ENCODE results near the gene GNA14.
"Not testable (repeated sequence)": the region's sequence is repeated elsewhere in the genome, so short reads cannot be mapped to it uniquely, and the experiment has no call there.

The GNA14 gene

DNA sequence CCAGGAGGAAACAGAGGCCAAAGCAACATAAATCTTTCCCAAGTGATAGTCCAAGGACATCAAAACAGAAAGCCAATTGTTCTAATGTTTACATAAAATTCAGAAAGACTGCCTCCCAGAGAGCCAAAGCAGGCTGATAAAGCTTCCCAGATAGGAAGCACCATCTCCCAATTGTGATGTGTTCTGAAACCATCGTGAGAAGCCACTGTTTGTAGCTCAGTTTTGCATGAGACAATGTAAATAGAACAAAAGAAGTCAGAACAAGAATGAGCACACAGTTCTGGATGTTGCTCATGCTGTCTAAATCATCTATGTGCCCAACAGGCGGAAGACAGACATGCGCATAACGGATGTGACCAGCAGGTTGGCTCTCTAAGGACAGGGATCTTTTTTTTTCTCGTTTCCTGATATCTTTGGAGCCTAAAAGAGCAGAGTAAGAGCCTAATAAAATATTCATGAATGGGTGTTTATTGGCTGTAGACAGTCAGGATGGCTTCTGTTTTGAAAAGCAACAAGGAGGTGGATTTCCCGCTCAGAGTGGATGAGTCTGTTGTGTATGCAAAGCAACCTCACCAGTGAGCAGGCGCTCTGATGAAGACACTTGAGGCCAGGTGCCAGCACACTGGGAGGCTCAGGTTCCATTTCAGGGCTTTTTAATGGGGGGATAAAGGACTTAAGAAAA, 113.6 kb downstream of the GNA14 start:
- no peak for DNase-seq (ENCODE audit: low read depth)

DNA sequence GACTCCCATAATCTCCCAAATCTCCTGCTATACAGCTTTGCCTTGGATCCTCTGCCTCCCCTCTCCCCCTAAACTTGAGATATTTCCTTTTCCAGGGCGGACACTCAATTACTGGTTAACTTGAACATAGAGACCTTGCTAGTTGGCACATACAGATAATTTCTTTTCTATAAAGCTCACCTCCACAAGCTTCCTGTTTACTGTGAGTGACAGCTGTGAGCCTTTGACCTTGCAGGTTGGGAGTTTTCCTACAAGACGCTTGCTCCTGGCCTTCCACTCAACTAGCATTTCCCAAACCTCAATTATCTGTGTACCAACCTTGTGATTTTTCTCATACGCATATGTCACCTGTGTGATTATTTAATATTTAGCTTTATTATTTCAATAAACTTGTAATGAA, 114.5 kb downstream of the GNA14 start:
- no peak for DNase-seq (ENCODE audit: low read depth)

DNA sequence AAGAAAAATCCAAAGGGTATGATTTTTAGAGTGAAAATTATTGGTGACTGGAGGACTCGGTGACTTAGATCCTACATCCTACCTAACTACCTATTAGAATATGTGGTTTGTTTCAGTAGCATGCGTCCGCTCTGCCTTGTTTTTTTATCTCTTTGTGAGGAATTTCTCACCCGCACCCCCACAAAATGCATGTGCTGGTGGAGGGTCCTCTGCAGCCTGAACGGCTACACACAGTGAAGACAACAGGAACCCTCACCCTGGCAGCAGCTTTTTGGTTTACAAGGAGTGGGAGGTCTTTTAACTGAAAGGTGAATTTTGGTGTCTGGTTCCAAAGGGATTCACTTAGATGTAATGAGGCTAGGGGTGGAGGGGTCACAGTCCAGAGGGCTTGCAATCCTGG, 115.5 kb downstream of the GNA14 start:
- no peak for DNase-seq (ENCODE audit: low read depth)

DNA sequence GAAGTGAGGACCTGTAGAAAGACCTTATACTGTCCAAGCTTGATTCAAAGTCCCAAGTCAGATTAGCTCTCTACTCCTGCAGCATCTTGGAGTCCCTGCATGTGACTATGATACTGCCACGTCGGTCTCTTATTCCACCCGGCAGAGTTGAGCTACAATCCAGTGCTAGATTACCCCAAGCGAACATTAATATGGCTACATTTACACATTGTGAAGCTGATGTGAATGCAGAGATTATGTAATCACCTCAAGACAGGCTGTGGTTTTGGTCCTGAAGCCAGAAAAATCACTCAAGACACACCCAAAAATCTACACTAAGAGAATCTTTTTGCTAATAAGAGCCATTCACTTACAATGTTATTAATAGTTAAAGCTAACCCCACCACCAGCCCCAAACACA, 116.7 kb downstream of the GNA14 start:
- DNase-seq (ENCODE audit: low read depth), result no peak

DNA sequence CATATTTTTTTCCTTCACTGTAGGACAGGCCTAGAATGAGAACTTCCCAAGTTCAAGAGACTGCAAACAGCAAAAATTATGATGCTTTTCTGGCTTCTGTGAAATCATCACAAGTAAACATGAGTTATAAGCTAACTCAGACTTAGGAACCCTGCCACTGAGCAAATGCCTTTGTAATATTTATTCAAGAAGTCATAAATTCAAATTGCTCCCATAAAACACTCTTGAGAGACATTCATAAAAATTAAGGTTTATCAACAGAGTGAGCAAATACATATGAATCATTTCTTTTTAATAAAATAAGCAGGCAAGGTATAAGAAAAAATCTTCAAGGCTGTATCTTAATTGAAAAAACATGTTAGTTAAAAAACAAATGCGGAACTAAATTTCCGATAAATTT, 124.2 kb downstream of the GNA14 start:
- no peak for DNase-seq (ENCODE audit: low read depth)

DNA sequence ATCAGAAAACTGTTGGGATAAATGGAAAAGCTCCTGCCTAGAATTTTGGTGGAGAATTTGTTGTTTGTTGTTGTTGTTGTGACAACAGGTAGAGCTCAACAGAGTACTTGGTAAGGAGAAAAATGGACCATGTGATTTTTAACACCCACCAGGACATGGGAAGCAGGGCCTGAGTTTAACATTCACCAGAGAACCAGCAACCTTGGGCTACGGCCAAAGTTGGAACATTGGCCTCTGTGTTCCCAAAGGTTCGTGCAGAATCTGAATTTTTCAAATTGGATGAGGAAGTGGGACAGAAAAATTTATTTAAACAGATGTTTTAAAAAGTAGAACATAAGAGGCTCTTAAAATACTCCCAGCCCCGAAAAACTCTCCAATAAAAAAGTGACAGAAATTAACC, 127.0 kb downstream of the GNA14 start:
- no peak for DNase-seq (ENCODE audit: low read depth)

DNA sequence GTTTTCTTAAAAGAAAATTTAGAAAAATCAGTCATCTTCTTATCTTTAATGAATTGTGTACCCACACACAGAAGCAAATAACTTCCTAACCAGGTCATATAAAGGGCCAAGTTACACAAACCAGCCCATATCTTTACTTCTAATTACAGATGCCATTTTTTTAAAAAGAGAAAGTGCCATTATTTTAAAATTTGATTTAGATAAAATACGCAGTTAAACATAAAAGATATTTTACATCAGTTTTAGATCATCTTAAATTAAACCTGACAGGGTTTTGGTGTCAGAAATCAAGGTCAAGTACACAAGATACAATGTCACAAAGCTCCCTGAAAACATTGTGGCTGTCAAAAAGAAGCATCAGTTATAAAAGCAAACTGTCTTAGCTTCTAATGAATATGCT, 129.4 kb downstream of the GNA14 start:
- no peak for DNase-seq (ENCODE audit: low read depth)

DNA sequence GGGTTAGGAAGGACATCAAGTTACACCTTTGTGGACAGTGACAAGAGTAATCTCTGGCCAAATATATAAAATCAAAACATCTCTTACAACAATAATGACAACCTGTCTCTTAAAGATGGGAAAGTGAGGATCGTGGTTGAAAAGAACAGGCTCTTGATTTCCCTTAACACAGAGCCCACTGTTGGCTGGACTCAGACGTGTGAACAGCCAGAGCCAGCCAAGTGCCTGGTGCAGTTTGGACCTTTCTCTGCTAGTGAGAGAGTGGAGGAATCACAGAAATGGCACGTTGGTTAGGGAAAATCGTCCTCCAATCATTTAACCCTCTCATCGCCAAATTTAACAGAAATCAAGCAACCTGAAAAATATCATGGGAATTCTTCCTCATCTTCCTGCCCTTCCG, 131.3 kb downstream of the GNA14 start:
- DNase-seq (ENCODE audit: low read depth), result no peak

DNA sequence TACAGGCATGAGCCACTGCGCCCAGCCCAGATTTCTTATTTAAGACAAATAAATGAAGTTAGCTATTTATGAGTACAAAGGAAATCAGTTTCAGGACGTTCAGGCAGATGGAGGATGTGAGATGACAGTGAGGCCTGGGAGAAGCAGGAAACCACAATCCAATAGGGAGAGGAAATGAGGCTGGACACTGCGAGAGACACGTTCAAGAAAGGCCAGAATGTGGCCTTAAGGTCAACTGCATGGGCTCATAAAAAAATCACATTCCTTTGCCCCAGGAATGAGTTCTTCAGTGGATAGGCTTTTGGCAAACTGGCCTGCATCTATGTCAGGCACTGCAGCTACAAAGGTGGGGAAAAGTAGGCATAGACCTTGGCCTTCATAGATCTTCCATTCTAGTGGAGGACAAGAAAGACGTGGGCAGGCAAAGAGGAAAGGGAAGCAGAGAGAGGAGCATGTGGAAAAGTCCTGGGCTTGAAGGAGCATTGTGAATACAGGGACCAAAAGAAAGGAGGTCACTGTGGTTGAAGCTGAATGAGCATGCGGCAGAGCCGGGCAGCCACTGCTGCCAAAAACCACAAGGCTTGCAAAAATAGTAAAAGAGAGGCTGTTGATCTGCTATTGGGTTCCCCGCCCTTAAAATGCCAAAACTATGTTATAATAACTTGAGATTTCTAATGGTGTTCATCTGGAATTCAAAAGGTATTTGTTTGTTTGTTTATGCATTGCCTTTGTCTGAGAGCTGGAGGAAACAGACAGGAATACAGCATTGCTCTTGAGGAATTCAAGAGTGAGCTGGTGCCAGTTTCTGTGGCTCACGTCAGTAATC, 133.0 kb downstream of the GNA14 start:
- DNase-seq (ENCODE audit: low read depth), result no peak

DNA sequence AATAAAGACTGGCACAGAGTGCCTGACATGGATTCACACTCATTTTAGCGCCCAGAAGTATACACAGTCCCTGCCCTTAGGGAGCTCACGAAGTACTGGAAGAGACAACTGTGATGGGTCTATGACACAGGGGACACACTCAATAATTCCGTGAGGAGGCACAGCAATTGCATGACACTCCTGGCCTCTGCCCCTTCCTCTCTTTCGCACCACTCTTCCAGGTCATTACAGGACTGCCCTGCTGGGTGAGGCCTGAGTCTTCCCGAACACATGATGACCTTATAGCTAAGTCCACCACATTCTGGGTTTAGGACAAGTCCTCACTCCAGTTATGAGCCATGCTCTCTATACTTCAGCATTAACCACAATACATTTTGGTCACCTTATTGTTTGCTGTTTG, 134.7 kb downstream of the GNA14 start:
- DNase-seq (ENCODE audit: low read depth), result no peak

DNA sequence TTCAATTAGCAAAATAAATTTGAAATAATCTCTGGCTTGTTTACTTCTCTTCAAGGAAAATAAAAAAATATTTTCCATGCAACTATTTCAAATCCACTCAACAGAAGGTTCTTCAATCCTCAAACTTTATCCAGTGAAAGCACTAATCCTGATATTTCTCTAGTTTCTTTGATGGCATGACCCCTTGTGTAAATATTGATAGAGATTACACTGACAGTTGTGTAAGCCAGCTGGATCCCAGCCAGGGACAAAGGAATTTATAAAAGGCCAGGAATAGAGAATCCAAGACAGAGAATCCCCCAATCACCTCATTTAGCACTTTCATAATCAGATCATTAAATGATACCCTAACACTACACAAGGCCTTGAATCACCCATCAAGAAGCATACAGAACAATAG, 135.2 kb downstream of the GNA14 start:
- no peak for DNase-seq (ENCODE audit: low read depth)

DNA sequence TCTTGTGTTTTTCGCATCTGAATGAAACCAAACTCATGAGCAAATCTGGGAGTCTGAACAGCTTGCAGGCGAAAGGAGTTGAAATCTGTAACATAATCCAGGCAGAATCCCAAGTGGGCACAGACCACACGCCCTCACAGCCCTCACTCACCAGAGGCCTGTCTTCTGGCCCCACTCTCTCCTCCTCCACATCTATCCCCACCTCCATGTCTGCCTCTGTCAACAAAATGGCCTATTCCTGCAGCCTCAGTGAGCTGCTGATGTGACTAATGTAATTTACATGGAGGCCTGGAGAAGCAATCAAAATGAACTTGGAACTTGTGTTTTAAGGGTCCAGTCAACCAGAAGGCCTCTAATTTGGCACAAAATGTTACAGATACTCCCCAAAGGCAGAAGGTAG, 136.6 kb downstream of the GNA14 start:
- DNase-seq (ENCODE audit: low read depth), result no peak

DNA sequence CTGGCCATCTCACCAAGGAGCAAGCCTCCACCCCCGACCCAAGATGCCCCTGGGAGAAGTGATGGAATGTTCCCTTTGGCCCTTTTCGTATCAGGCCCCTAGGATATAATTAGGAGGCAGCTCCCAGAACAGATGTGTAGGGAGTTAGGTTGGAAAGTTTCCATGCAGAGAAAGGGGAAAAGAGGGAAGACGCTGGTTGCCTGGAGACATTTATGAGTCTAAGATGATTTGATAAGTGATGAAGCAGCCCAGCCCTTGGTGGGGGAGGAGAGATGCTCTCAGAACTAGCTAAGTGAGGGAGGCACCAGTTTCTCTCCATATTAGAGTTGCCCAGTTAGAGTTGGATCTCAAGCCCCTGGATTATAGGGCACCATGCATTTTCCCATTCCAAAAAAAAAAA, 137.5 kb downstream of the GNA14 start:
- no peak for DNase-seq (ENCODE audit: low read depth)

DNA sequence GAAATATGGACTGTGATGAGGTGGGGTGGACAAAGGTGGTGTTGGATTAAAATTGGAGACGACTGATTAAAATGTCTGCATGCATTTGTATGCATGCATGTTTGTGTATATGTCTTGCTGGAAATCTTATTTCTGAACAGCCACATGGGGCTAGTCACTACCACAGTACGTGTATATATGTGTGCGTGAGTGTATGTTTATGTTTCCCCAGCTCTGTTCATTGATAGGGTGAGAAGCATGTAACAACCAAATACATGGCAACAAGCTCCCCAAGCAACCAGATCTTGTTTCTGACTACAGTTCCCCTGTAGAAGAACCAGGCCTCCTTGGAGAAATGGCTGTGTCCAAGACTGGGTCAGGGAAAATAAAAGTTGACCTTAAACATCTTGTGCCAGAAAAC, 139.7 kb downstream of the GNA14 start:
- no peak for DNase-seq (ENCODE audit: low read depth)

DNA sequence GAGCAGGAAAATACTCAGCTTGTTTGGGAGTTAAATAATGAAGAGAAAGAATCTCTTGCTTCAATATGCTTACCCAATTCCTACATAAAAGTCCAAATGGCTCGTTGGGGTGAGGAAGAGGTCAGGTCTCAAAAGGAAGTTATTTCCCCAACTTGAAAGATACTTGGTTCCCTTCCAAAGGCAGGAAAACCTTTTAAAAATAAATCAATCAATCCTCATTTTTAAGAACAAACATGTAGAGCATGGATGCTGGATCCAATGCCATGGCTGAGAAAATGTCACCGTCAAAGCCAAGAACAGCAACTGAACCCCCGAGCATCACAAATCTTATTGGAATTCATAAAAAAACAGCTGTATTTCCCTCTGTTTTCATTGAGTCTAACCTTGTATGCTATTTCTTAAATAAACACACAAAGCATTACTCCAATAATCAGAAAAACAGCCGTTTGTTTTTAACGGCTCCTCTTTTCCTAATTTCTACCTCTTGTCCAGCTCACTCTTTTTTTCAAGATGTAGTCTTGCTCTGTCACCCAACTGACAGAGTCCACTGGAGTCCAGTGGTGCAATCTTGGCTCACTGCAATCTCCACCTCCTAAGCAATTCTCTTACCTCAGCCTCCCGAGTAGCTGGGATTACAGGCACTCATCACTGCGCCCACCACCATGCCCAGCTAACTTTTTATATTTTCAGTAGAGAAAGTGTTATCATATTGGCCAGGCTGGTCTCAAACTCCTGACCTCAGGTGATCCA, 140.7 kb downstream of the GNA14 start:
- no peak for DNase-seq (ENCODE audit: low read depth)

DNA sequence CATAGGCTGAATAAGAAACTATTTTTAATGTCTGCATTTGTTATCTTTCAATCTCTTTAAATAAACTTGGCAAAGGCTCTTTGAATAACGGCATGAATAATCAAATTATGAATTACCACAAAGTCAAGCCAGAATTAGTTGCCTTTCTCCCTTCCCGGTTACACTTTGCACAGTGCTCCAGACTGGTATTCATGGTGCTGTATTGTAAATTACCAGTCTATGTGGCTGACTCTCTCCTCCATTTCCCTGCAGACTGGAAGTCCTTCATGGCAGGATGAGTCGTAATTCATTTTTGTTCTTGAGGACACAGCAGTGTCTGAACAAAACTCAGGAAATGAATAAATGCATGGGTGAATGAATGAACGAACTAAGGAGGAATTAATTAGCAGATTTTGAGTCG, 142.9 kb downstream of the GNA14 start:
- DNase-seq (ENCODE audit: low read depth), result no peak

DNA sequence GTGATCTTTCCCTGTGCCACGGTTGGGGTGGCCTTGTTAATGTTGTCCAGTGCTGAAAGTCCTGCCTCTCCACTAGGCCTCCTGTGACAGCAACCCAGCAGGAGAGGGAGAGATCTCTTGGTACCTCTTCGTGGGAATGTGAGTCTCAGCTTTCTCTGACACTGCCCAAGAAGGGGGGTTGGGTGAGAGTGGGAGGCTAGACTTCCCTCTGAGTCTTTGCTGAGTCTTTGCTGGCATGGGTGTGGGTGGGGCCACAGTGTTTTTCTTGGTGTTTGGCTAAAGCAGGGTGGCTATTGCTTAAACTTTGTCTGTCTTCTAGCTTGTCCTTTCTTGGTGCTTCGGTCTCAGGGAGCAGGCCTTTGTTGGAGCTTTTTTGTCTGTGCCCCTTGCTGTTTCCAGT, 145.6 kb downstream of the GNA14 start:
- no peak for DNase-seq (ENCODE audit: low read depth)

DNA sequence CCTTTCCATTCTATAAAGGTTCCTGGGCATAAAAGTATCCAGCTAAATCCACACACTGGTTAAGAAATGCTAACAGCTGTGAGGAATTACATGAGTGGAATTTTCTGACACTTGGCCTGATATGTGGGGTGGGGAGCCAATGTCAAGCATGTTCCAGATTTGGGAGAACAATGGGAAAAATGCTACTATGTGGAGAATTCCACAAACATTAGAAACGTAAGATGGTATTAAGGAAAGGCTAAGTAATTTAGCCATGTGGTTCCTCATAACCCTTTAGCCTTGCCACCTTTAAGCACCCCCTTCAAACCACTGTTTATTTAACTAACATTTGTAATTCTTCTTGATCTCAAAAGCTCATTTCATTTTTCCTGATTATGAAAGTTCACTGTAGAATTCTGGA, 149.2 kb downstream of the GNA14 start:
- DNase-seq (ENCODE audit: low read depth), result no peak

DNA sequence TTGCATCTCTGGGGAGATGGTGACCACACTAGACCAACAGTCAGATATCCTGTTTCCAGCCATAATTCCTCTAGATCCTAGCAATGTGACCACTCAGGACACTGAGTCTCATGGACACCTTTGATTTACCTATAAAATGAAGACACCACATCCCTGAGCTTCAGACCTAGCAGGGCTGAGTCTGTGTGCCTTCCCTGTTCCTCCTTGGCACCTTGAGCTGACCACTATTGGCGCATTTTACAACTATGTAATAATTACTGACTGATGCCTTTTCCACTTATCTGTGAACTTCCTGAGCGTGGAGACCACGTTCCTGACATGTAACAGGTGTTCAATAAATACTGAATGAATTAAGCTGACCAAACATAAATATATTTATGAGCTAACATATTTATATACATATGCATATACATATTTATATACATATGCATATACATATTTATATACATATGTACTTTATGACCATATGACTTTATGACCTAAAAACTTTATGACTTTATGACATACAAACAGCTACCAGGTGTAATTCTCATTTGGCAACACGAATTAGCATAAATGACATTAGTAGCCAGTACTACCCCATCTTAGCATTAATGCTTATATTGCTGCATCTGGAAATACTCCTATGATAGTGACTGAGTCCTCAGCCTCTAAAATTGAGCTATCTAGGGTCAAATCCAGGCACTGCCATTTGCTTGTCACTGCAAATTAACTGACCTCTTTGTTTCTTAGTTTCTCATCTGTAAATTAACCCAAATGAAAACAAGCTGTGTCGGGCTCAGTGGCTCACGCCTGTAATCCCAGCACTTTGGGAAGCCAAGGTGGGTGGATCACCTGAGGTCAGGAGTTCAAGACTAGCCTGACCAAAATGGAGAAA, 150.6 kb downstream of the GNA14 start:
- DNase-seq (ENCODE audit: low read depth), result no peak

DNA sequence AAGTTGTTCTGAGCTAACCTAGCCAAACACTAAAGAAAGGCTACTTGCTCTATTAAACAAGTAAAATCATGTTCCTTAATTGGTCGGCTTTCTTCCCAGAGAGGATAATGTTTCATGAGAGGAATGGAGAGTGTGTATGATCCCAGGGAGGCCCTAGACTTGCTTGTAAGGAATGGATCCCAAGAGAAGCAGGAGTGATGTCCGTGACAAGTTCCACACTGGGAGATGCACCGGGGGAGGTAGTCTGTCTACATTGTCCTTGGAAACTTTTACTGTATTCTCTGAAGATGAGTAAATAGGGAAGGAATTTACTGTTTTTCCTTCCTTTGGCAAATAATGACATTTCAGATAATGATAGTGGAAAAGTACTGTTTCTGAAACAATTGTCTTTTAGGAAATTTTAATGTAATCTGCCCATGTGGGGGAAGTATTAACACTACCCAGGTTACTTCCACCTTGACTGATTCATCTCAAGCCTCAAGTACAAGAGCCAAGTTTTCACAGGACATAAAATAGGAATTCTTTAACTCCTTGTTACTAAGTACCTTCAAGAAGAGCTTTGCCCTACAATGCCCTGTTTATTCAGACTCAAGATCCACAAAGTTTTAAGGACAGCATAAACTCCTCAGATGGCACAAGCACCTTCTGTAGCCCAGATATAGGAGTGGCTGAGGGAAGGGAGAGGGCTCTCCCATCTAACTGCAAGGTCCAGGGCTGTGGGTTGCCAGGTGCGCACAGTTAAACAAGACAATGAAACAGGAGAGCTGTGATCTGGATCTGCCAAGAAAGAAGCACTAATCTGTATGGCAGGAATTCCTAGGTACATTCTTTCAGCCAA, 152.1 kb downstream of the GNA14 start:
- DNase-seq (ENCODE audit: low read depth), result no peak

DNA sequence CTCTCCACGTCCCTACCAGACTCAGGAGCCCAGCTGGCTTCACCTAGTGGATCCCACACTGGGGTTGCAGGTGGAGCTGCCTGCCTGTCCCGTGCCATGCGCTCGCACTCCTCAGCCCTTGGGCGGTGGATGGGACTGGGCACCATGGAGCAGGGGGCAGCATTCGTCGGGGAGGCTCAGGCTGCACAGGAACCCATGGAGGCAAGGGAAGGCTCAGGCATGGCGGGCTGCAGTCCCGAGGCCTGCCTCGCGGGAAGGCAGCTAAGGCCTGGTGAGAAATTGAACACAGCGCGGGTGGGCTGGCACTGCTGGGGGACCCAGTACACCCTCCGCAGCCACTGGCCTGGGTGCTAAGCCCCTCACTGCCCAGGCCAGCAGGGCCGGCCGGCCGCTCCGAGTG, 157.8 kb downstream of the GNA14 start:
- DNase-seq (ENCODE audit: low read depth), result not testable (repeated sequence)

Measured in activated T-cell treated with anti-CD3 and anti-CD28 coated beads for 48 hours (primary cell).